ENCODE data around the gene KIRREL3. TPM values are rescaled to one million over a fixed set of nuclear protein-coding genes. Genes with fewer than 3 reads are reported as not detected.
A peak's percentile ranks its signal among the peaks of the same experiment; 100 is the strongest.

The KIRREL3 gene
- total RNA-seq, 1 donor from 2014 or later, result 1.6 TPM

GRCh38 chr11:126716456-126717083 is 284.0 kb downstream of the KIRREL3 start:
- peak; percentile 64 for DNase-seq (ENCODE audit: low read depth)

- no peak for DNase-seq (ENCODE audit: low read depth)
Observed at GRCh38 chr11:126713806-126714205, 286.8 kb downstream of the KIRREL3 start.

GRCh38 chr11:126711977-126712625 is 288.5 kb downstream of the KIRREL3 start:
- DNase-seq (ENCODE audit: low read depth), result no peak

DNA sequence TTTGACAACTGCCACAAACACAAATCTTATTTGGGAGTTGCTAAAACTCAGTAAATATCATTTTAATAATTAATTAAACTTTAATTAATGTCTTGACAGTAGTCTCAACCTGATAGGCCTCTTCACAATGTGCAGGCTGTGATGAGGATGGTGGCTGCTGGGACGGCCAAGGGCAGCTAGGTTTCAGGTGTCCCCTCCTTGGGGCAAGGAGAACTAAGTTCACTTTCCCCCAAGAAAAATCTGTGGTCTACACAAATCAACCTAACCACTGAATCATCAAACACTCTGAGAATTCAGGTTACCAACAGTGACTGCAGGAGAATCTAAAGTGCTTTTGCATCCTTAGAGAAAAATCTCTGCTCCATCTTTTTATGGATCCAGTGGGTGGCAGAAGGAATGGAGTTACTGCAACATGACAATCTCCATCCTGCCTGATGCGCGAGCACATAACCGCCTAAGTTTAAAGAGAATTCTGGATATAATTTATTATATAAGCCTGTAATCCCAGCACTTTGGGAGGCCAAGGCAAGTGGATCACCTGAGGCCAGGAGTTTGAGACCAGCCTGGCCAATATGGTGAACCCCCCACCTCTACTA is 289.7 kb downstream of the KIRREL3 start:
- DNase-seq (ENCODE audit: low read depth), result no peak

DNA sequence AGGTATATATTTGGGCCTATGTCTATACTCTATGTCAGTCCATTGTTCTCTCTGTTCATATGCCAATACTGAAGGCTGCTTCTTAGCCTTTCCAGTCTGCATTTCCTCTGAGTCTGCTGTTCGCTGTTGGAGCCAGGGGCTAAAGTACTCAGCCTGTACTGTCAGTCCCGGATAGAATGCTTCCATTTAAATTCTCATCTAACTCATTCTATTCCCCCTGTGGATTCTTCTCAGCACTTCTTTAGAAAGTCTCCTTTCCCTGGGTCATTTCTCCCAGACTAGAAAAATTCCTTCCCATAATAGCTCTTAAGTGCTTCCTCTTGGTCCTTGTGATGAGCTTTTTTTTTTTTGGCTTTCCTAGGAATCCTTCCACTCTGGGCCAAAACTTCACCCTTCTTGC is 293.1 kb downstream of the KIRREL3 start:
- no peak for DNase-seq (ENCODE audit: low read depth)

DNA sequence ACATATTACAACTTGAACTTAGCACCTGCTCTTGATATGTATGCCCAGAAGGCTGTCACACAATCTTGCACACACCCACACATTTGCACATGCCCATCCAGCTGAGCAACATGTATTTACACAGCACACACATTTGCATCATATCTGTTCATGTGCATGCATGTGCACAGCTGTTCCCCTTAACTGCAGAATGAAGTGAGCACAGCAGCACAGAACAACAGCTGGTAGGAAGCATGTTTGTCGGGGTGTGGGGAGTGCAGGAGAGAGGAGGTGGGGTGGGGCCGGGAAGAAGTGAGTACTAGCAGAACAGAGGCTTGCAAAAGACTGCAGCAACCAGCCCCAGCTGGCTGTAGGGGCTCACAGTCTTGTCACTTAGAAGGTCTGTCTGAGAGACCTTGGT is 296.5 kb downstream of the KIRREL3 start:
- DNase-seq (ENCODE audit: low read depth), result no peak

- DNase-seq (ENCODE audit: low read depth), result no peak
Observed at GRCh38 chr11:126703662-126704061, 296.9 kb downstream of the KIRREL3 start.

- DNase-seq (ENCODE audit: low read depth), result no peak
Observed at GRCh38 chr11:126702987-126703386, 297.6 kb downstream of the KIRREL3 start.

DNA sequence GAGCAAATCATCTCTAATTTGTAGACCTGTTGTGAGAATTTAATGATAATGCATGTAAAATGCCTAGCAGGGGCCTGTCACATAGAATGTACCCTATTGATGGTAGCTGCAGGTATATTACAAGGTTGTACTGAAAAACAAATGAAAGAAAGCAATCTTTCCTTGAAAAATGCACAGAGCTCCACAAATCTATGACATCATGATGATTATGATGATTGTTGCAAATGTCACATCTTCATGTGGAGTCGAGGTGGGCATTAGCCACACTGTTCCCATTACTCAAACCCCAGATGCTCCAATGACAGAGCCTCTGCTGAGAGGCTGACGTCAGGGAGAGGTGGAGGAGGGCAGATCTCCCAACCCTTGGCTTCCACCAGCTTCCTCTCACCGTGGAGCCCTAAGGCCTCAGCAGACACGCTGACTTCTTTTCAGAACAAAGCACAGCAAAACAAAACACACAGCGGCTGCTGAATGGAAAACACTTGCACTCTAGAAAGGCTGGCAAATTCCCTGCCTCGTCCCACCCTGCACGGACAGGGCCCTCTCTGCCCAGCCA is 298.3 kb downstream of the KIRREL3 start:
- DNase-seq (ENCODE audit: low read depth), result no peak

DNA sequence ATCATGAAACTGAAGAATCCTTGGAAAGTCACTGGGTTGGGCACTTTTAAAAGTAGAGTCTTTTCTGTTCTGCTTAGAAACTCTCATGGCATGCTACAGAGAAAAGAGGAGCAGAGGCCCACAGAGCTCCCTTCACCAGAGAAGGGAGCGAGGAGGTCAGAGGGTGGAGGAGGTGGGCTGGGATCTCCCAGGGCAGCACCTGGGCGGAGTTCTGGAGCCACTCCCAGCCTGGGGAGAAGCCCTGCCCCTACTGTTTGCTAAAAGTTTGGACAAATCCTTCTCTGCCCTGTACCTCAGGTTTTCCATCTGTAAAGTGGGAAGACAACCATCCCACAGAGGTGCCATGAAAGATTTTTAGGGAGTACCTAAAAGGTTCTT is 299.1 kb downstream of the KIRREL3 start:
- DNase-seq (ENCODE audit: low read depth), result no peak

- no peak for DNase-seq (ENCODE audit: low read depth)
Observed at GRCh38 chr11:126700768-126701519, 299.6 kb downstream of the KIRREL3 start.

GRCh38 chr11:126698576-126698975 is 302.0 kb downstream of the KIRREL3 start:
- DNase-seq (ENCODE audit: low read depth), result peak; percentile 68

DNA sequence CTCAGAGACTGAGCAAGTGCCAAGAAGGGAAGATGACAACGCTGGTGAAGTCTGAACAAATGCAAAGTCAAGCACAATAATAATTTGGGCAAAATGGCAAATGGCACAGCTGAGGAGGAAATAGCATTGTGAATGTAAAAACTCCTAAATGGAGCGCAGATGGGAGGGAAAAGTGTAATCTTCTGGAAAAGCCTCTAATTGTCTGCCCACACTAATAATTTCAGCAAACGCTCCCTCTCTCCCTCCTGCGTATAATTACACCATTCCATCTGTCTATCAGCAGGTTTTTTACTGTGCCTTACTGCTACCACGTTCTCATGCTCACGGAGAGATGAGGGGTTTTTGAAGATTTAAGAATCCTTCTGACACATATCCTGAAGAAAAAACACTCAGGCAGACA is 302.6 kb downstream of the KIRREL3 start:
- no peak for DNase-seq (ENCODE audit: low read depth)

- no peak for DNase-seq (ENCODE audit: low read depth)
Observed at GRCh38 chr11:126696982-126697381, 303.6 kb downstream of the KIRREL3 start.

GRCh38 chr11:126695293-126695692 is 305.3 kb downstream of the KIRREL3 start:
- peak; percentile 29 for DNase-seq (ENCODE audit: low read depth)

DNA sequence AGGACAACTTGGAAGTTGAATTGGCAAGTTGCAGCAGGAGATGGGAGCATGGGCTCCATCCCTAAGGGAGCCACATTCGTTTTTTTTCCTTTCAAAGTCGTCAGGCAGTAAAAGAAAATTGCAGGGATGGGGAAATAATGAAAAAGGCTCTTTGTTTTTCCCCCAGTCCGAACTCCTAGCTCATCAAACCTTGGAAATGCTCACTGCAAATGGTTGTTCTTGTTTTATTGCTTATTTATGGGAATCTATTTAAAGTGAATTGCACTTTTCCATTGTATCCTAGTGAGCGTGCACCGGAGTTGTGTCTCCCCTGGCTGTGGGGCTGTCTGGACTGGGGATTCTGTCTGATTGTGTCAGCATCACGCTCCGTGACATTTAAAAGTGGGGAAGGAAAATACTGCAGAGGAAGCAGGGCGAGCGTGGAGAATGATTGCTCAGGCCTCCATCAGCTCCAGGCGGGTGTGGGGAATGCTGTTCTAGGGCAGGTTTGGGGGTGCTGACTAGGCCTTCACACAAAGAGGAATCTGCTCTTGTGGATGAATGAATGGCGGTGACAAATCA is 306.4 kb downstream of the KIRREL3 start:
- no peak for DNase-seq (ENCODE audit: low read depth)

DNA sequence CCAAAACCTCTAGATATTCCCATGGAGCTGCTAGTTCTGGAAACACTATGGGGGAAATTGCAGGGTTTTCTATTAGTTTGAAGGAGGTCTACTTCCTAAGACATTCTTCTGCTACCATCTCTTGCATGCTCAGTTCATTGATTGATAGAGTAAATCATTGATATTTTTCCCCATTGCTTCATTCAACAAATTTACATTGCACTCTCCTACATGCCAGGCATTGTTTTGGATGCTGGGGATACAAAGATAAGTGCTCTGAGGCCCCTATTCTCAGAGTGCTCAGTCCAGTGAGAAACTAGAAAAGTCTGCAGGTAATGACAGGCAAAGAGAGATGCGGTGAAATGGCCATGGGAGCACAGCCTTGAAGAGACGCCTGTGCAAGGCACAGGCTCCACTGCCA is 313.1 kb downstream of the KIRREL3 start:
- DNase-seq (ENCODE audit: low read depth), result no peak

DNA sequence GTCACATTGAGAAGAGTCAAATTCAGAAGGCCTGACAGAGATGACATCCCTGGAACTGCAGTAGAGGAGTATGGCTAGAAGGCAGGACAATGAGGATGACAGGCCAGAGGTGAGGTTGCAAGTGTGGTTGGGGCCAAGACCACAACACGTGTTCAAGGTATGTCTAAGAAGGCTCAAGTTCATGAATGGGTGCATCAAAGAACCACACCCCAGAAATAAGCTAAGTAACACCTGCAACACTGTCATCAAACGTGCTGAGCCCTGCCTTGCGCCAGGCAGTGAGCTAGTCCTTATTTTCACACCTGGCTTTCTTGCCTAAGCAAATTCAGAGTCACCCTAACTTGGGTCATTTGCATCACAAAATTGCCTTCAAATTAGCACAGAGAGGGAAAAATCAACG is 313.6 kb downstream of the KIRREL3 start:
- DNase-seq (ENCODE audit: low read depth), result no peak

DNA sequence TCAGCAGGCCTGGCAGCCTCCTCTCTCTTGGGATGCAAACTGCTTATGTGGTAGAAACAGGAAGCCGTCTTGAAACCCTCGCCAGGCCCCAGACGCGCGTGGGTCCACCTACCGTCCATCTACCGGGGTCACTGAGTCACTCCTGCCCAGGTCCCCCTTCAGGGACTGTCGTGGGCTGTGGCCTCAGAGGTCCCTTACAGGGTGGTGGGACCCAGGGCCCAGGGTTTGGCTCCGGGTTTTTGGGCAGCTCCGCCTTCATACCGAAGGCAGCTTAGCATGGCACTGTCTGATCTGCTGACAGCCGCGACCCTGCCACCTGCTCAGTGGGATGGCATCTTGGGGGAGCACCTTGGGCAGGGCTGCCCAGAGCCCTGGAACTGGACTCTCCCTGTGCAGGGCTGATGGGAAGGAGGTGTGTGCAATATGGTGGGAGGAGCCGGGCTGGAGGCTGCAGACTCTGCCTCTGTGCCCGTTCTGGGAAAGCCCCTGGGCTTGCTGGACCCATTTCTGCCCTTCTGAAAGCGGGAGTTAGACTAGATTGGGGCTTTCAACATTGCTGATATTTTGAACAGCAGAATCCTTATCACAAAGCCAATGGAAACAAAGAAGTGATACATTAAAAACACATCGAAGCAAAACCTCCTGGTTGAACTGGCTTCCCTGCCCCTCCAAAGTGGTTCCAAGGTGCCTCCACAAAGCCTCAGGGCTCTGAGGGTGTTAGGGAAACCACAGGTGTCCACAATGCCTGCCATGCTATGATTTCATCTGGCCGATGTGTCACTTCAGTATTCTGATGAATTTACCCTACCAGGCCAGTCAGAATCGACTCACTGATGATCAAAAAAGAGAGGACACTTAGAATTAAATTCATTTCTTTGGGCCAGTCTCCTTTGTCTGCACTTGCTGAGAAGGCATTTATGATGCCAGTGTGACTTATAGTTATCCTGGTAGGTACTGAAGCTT is 316.5 kb downstream of the KIRREL3 start:
- no peak for DNase-seq (ENCODE audit: low read depth)

- DNase-seq (ENCODE audit: low read depth), result no peak
Observed at GRCh38 chr11:126682590-126682989, 318.0 kb downstream of the KIRREL3 start.
